Heart left ventricle (tissue), 13 donors: ENCODE measurements around the gene TCERG1.

Experiments
- CTCF ChIP-seq, 12 donors: fragments of 200-600 bp; sonication (generic) in 4 of 12; IDR thresholded peaks; one replicate each; pipeline versions ENCODE4 v1.5.0 to v1.8.0; 2018 to 2022; ENCODE audit warnings: antibody characterized with exemption in 12 of 12, mild to moderate bottlenecking in 5 of 12
- POLR2A ChIP-seq, 2 donors: fragments of 450-650 bp; IDR thresholded peaks; one replicate each; pipeline ENCODE4 v1.6.1; 2017; ENCODE audit warnings: antibody characterized with exemption in 2 of 2, mild to moderate bottlenecking in 2 of 2, moderate library complexity in 2 of 2
- donor health status: ischemic (EF 13 %, LVEDD 7.1; RV severe dilation, severe dysfunction).
- donor health status: DM: no; HTN: yes; CAD: no.
- donor health status: DM: no; HTN: no; CAD: no.
- donor health status: ischemic (EF 25% LVEDD 6.9; RV normal size, moderate dysfunction).
- donor health status: ischemic (EF 25% LVEDD 5.7; RV mildly dilated, moderate dysfunction).
- donor health status: ischemic (EF 35%, LVEDD 5.7; RV mildly dilated, moderate dysfunction).
- donor health status: nonischemic (EF 11% LVEDD 7.7; RV severe dilation, severe dysfunction).
- donor health status: DM: yes; HTN: yes; CAD: no.
- donor health status: PGD.
- donor health status: ischemic (EF 29% LVEDD 5.4; RV normal size, mild dysfunction).
- donor health status: nonischemic (EF 23%, LVEDD 6.1; RV moderate dilation, normal function).

DNA sequence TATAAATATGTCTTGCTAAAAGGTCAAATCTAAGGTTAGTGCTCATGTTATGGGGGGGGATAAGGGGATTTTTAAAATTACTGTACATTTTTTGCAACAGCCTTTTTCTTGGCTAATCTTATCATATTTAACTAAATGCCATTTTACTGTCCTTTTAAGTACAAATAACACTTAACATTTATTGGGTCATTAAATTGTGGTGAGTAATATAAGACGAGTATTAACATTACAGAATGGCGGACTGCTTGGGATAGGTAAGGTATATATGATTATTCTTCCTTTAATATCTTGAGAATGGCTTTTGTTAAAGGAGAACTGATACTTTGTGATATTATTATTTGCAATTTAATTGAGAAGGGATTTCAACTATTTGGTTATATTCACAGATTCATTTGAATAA lies 35.6 kb downstream of the TCERG1 start:
- TF ChIP-seq CTCF (IDR thresholded peaks at IDR 0.05) (no peak), POLR2A (IDR thresholded peaks at IDR 0.05) (no peak)
